ENCODE measurements around the gene STYK1. TPM values are rescaled to one million over a fixed set of nuclear protein-coding genes. Genes with fewer than 3 reads are reported as not detected.

Gene STYK1
- total RNA-seq, 2 donors from 2014 or later, result not detected

GRCh38 chr12:10633541-10633940, 40.3 kb downstream of the STYK1 start:
- Mint-ChIP-seq H3K4me1 (peaks cover 6% of the 10 kb centered on the region), H3K36me3 (ENCODE audit: low read depth) (peaks cover 2% of the 10 kb centered on the region)
- no peak for ATAC-seq

GRCh38 chr12:10632226-10632625, 41.6 kb downstream of the STYK1 start:
- Mint-ChIP-seq H3K4me1 (peaks cover 6% of the 10 kb centered on the region), H3K36me3 (ENCODE audit: low read depth) (peaks cover 4% of the 10 kb centered on the region), H3K27ac (no peak overlapping the region), H3K27me3 (peaks cover 58% of the 10 kb centered on the region), H3K4me3 (no peak overlapping the region)
- no peaks in the 10 kb centered on the region for H3K9me3 ChIP-seq (ENCODE audit: control insufficient read depth, low read length, poor library complexity, severe bottlenecking)
- DNase-seq (no peak), ATAC-seq (no peak)

More at GRCh38 chr12:10633541-10633940, 40.3 kb downstream of the STYK1 start:
- peaks cover 52% of the 10 kb centered on the region for H3K27me3 Mint-ChIP-seq
- no peak overlapping the region for H3K27ac Mint-ChIP-seq
- no peak for DNase-seq
- no peak overlapping the region for H3K4me3 Mint-ChIP-seq
- H3K9me3 ChIP-seq (ENCODE audit: control insufficient read depth, low read length, poor library complexity, severe bottlenecking), result no peaks in the 10 kb centered on the region

- Mint-ChIP-seq H3K27me3 (peaks cover 62% of the 10 kb centered on the region), H3K4me1 (no peaks in the 10 kb centered on the region), H3K4me3 (no peak overlapping the region), H3K27ac (no peak overlapping the region), H3K36me3 (ENCODE audit: low read depth) (peaks cover 3% of the 10 kb centered on the region)
- no peak for DNase-seq
- H3K9me3 ChIP-seq (ENCODE audit: control insufficient read depth, low read length, poor library complexity, severe bottlenecking), result no peaks in the 10 kb centered on the region
- no peak for ATAC-seq
Measured at GRCh38 chr12:10624605-10625004, 49.2 kb downstream of the STYK1 start.

DNA sequence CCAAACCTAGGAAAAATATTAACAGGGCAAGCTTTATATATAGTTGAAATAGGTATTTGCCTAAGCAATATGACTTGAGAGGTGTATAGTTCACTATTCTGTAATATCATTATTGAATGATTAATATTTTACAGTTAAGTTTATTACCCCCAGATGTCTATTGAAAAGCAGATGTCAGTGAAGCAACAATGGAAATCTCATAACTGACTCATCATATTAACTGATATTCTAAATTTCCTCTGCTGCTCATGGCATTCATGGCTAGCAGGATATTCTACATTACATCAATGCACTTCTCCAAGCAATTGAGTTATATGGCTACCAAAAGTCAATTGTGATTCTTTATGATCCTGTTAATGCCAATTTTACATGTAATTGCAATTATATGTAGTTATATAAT, 50.7 kb downstream of the STYK1 start:
- ATAC-seq (no peak), DNase-seq (no peak)
- Mint-ChIP-seq H3K36me3 (ENCODE audit: low read depth) (peaks cover 3% of the 10 kb centered on the region), H3K27me3 (peaks cover 66% of the 10 kb centered on the region), H3K27ac (no peak overlapping the region), H3K4me1 (no peaks in the 10 kb centered on the region), H3K4me3 (no peak overlapping the region)
- H3K9me3 ChIP-seq (ENCODE audit: control insufficient read depth, low read length, poor library complexity, severe bottlenecking), result no peaks in the 10 kb centered on the region

DNA sequence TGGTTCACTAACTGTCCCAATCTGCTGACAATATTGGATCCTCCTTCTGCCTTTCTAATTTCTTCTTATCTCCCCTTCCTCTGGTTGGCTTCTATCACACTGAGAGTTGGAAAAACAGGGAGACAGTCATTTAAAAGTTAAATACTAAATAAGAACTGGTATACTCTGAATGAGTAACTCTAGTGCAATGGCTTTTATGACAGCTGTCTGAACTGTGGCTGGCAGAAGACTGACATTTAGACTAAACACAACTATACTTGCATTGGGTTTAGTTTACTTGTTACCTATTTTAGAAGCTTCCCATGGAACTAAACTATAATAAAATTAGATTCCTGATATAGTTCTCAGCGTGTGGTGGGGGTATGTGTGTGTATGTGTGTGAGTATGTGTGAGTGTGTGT, 52.6 kb downstream of the STYK1 start:
- Mint-ChIP-seq H3K36me3 (ENCODE audit: low read depth) (peaks cover 2% of the 10 kb centered on the region), H3K4me3 (no peak overlapping the region), H3K27ac (no peak overlapping the region), H3K4me1 (no peaks in the 10 kb centered on the region), H3K27me3 (peaks cover 56% of the 10 kb centered on the region)
- no peak for ATAC-seq
- DNase-seq, result no peak
- no peaks in the 10 kb centered on the region for H3K9me3 ChIP-seq (ENCODE audit: control insufficient read depth, low read length, poor library complexity, severe bottlenecking)

- Mint-ChIP-seq H3K4me1 (no peaks in the 10 kb centered on the region), H3K27ac (no peak overlapping the region), H3K4me3 (no peak overlapping the region), H3K27me3 (peaks cover 47% of the 10 kb centered on the region), H3K36me3 (ENCODE audit: low read depth) (peaks cover 2% of the 10 kb centered on the region)
- ATAC-seq, result no peak
- DNase-seq, result no peak
- no peaks in the 10 kb centered on the region for H3K9me3 ChIP-seq (ENCODE audit: control insufficient read depth, low read length, poor library complexity, severe bottlenecking)
Measured at GRCh38 chr12:10620078-10620779, 53.6 kb downstream of the STYK1 start.

DNA sequence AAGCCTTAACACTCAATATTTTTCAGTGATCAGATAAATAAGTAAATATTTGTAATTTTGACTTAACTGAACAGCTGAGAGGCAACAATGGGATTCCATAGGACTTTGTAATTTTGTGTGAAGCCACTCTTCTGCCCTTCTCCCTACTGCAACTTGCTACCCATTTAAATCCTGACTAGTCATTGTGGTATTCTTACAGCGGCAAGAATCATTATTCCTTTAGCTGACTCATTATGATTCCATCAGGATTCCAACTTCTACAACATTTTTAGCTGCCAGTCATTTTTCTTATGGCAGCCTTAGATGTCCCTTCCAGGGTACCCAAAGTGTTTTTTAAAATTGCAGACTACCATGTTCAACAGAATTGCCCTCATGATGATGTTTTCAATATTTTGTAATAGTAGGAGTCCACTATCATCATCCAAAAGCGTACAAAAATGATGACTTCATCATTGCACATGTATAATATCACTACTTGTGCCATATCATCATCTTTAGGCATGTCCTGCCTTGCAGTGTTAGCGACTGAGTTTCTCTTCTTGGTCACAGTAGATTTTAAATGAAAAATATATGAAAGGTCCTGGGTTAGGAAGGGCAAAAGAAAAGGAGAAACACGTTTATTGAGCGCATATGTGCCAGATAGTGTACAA, 55.4 kb downstream of the STYK1 start:
- Mint-ChIP-seq H3K27me3 (peaks cover 43% of the 10 kb centered on the region), H3K4me1 (peaks cover 5% of the 10 kb centered on the region), H3K27ac (peak overlapping the region; percentile 47), H3K4me3 (no peak overlapping the region), H3K36me3 (ENCODE audit: low read depth) (peaks cover 2% of the 10 kb centered on the region)
- H3K9me3 ChIP-seq (ENCODE audit: control insufficient read depth, low read length, poor library complexity, severe bottlenecking), result no peaks in the 10 kb centered on the region
- no peak for ATAC-seq
- DNase-seq, result no peak

GRCh38 chr12:10617863-10618262, 56.0 kb downstream of the STYK1 start:
- peaks cover 4% of the 10 kb centered on the region for H3K36me3 Mint-ChIP-seq (ENCODE audit: low read depth)
- DNase-seq (no peak), ATAC-seq (no peak)
- no peak overlapping the region for H3K4me3 Mint-ChIP-seq
- H3K27ac Mint-ChIP-seq, result peak overlapping the region; percentile 47
- H3K9me3 ChIP-seq (ENCODE audit: control insufficient read depth, low read length, poor library complexity, severe bottlenecking), result no peaks in the 10 kb centered on the region
- H3K27me3 Mint-ChIP-seq, result peaks cover 43% of the 10 kb centered on the region
- peaks cover 10% of the 10 kb centered on the region for H3K4me1 Mint-ChIP-seq

DNA sequence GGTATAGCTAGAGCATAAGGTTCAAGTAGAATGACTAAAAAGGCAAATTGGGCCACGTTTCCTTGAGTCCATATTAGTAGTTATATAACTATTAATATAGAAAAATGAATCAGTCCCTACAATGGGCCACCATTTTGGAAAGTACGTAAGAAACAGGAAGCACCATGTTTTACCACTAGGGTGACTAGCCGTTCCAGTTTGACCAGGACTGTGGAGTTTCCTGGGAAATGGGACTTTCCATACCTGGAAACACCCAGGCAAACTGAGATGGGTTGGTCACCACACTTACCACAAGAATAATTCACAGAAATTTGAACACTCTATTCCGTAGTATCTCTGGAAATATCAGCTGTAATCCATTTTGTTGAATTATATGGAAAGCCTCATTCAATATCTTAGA, 58.3 kb downstream of the STYK1 start:
- peaks cover 4% of the 10 kb centered on the region for H3K36me3 Mint-ChIP-seq (ENCODE audit: low read depth)
- no peak for DNase-seq

DNA sequence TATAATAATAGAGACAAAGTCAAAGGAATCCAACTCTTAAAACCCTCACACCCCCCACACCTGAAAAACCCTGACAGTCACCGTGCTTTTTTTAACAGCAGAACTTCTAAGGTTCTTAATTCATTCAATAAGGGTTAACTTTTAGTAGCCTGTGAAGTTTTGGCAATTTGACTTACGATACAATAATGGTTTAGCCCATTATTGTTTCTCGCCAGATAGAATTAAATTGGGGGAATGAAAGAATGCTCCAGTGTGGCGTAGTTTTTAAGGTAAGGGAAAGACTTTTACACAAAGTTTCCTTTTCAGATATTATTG, 59.8 kb downstream of the STYK1 start:
- DNase-seq (no peak), ATAC-seq (no peak)
- Mint-ChIP-seq H3K4me1 (peaks cover 20% of the 10 kb centered on the region), H3K27ac (peak overlapping the region; percentile 97), H3K4me3 (peak overlapping the region; percentile 96), H3K36me3 (ENCODE audit: low read depth) (peaks cover 2% of the 10 kb centered on the region), H3K27me3 (peaks cover 13% of the 10 kb centered on the region)
- H3K9me3 ChIP-seq (ENCODE audit: control insufficient read depth, low read length, poor library complexity, severe bottlenecking), result no peaks in the 10 kb centered on the region

More for the DNA sequence above, 58.3 kb downstream of the STYK1 start:
- ATAC-seq, result no peak
- Mint-ChIP-seq H3K4me1 (peaks cover 20% of the 10 kb centered on the region), H3K4me3 (no peak overlapping the region), H3K27me3 (peaks cover 27% of the 10 kb centered on the region), H3K27ac (no peak overlapping the region)
- no peaks in the 10 kb centered on the region for H3K9me3 ChIP-seq (ENCODE audit: control insufficient read depth, low read length, poor library complexity, severe bottlenecking)

DNA sequence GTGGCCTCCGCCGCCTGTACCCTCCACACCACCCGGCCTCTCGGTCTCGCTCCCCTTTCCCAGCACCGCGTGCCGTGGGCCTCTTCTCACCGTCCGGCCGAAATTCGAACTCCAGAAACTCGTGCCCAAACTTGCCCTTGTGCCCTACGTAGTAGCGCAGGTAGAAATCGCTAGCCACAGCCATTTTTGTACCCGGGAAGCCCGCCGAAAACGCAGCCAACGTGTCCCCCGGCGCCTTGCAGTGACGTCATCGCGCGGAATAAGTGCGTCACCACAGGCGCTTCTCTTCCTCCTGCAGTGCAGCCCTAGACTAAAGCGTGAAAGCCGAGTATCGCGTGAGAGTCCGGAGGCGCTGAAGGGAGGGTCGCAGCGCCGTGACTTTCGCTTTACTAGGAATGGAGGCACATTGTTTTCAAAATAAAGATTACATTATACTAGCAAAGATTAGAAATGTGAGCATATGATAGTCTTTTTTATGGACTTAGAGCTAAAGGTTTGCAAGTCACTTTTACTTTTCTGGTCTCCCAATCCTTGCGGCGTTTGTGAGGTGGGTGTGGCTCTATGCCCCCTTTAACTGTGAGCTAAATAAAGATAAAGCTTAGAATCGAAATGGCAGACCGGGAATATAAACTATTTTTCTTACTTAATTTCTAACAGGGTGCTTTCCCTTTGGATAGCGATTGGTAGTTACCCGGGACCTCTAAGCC, 60.4 kb downstream of the STYK1 start, which contains the start of gene MAGOHB:
Gene MAGOHB, minus strand, starts transcription at position 261 of the 707 bp plus-strand sequence. Its CDS starts 77 bp downstream, at position 184.
- peaks cover 9% of the 10 kb centered on the region for H3K27me3 Mint-ChIP-seq
- peak; percentile 88 to 100 (median 92) for DNase-seq
- ATAC-seq, result peak; percentile 94
- H3K4me3 Mint-ChIP-seq, result peak within 1 kb of the TSS; percentile 96
- H3K9me3 ChIP-seq (ENCODE audit: control insufficient read depth, low read length, poor library complexity, severe bottlenecking), result no peaks in the 10 kb centered on the region
- peak within 1 kb of the TSS; percentile 97 for H3K27ac Mint-ChIP-seq
- peaks cover 20% of the 10 kb centered on the region for H3K4me1 Mint-ChIP-seq
- peaks cover 2% of the 10 kb centered on the region for H3K36me3 Mint-ChIP-seq (ENCODE audit: low read depth)

DNA sequence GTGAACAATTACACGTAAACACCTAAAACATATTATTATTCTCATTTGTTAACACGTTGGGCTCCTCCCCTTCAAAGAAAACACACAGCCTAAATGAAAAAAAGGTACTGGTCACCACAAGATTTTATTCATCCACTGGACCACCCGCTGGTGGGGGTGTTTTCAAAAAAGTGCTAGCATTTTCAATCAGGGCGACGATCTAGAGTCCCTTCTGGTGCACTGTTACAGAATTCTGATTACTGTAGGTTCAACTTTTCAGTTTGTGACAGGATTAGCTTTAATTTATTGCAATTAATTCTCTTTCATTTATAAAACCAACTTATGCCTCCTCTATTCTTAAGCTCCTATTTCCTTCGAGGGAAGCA, 60.9 kb downstream of the STYK1 start:
- H3K9me3 ChIP-seq (ENCODE audit: control insufficient read depth, low read length, poor library complexity, severe bottlenecking), result no peaks in the 10 kb centered on the region
- DNase-seq (no peak), ATAC-seq (no peak)
- Mint-ChIP-seq H3K4me1 (peaks cover 20% of the 10 kb centered on the region), H3K4me3 (peak overlapping the region; percentile 96), H3K27ac (peak overlapping the region; percentile 97), H3K27me3 (peaks cover 4% of the 10 kb centered on the region), H3K36me3 (ENCODE audit: low read depth) (peaks cover 2% of the 10 kb centered on the region)

DNA sequence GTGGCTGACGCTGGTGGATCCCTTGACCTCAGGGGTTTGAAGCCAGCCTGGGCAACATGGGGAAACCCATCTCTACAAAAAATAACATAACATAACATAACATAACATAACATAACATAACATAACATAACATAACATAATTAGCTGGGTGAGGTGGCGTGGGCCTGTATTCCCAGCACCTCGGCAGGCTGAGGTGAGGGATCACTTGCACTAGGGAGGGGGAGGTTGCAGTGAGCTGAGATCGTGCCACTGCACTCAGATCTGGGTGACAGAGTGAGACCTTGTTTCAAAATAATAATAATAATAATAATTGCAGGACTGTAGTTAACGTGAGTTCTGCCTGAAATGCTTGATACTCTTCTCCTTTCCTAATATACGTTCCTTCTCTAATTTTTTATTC, 61.7 kb downstream of the STYK1 start:
- ATAC-seq (no peak), DNase-seq (no peak)
- H3K36me3 Mint-ChIP-seq (ENCODE audit: low read depth), result peaks cover 3% of the 10 kb centered on the region
- H3K4me3 Mint-ChIP-seq, result peak overlapping the region; percentile 96
- no peaks in the 10 kb centered on the region for H3K27me3 Mint-ChIP-seq
- H3K4me1 Mint-ChIP-seq, result peaks cover 20% of the 10 kb centered on the region
- no peaks in the 10 kb centered on the region for H3K9me3 ChIP-seq (ENCODE audit: control insufficient read depth, low read length, poor library complexity, severe bottlenecking)
- H3K27ac Mint-ChIP-seq, result peak overlapping the region; percentile 97
